GM10847 (cell line): ENCODE results near the gene INTS7.

Source experiments
- POLR2A ChIP-seq: IDR thresholded peaks from 2 replicates; pipeline ENCODE4 v1.6.1; 2011; ENCODE audit not compliant: insufficient read length; ENCODE audit errors: extremely low read depth

The INTS7 gene

DNA sequence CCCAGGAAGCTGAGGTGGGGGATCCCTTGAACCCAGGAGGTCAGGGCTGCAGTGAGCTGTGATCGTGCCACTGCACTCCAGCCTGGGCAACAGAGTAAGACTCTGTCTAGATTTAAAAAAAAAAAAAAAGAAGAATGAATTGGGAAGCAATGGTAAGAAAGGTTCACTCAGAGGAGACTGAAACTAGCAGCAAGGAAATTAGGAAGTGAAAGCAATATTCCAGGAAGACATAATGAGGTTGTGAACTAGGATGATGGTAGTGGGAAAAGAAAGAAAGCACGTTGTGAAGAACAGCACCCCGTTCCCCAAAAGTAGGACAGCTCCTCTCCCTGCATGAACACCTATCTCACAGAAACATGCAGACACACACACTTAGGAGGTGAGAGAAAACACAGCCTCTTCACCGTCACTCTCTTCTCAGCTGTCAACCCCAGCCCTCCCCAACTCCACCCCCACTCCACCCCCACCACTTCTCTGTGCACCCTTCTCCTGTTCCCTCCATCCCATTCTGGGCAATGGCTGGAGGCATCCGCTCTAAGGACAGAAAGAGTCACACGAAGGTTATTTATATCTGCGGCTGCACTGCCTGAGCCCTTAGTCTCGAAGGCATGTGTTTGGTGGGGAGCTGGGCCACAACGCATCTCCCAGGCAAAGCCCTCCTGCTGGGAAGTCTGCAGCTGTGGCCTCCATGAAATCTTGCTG is 103.0 kb downstream of the INTS7 start:
- TF ChIP-seq POLR2A: no peak

DNA sequence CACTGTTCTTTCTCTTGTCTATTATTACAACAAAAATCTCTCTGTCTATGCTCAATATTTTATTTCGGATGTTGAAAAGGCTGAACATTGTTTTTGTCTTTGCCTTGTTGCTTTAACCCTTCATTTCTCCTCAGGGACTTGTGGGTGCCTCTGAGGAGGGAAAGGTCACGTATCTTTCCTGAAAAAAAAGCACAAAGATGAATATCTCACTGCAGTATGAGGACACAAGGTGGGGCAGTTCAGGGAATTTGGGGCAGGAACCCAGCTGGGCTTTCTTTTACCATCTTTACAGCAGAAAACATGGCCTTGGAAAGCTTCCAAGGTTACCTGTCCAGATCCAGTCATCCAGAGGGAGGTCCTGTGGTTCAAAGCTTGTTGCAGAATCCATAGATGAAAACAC is 105.7 kb downstream of the INTS7 start:
- TF ChIP-seq POLR2A: no peak

DNA sequence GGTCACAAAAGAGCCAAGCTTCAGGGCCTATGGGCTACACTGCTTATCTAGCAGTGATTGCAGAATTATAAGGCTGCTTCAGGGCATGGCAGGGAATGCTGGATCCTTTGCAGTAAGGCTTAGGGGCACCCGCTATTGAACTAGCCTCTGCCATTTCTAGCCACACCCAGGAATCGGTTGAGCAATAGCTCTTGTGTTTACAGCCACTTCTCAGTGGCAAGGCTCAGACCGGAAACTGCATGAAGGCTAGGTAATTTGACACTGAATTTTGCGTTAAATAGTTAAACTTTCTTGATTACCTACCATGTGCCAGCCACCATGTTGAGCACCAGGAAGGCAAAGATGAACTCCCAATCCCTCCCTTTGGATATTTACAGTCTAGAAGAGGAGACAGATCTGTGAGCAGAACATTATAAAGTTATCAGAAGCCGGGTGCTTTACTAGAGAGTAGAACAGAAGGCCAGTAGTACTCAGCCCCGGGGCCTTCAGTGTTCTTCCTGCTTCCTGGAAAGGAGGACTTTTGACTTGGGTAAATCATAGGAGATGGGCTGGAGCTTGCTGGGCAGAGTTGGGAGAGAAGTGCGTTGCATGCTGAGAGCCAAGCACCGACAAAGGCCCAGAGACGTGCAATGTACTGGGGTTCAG is 106.2 kb downstream of the INTS7 start:
- TF ChIP-seq POLR2A: no peak

DNA sequence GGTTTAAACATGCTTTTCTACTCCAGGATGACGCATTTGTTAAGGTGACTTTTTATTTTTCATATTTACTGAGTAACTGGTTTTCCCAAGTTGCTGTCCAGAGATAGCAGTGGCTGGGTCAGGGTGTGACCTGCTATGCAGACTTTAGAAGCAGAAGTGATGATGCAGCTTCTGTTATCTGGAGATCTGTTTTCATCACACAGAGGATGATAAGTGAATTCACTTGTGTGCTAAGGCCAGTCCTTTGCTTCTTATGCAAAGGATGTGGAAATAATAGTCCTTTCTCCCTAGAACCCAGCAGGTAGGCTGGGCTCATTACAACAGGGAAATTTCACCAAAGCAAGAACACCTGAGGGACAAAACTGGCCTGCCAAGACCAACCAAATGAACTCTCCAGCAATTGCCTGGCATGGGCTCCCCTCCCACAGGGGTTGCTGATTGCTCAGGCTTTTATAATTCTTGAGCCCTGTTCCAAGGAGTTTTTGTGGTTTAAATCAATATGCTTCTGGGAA is 107.0 kb downstream of the INTS7 start:
- TF ChIP-seq POLR2A: no peak

DNA sequence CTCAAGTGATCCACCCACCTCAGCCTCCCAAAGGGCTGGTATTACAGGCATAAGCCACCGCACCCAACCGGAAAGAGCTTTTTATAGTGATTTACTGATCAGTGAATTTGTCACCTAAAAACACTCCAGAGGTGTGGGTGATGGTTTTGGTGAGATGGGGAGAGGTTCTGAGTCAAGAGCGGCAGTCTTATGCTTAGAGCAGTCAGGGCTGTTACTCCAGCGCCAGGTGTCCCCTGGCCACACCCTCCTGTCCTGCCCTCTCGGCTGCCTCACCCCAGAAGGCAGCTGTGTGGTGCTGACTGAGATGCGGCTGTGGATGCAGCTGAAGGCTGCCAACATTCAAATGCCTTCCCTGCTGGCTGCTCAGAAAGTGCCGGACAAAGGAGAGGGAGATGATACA is 110.3 kb downstream of the INTS7 start:
- TF ChIP-seq POLR2A: no peak

DNA sequence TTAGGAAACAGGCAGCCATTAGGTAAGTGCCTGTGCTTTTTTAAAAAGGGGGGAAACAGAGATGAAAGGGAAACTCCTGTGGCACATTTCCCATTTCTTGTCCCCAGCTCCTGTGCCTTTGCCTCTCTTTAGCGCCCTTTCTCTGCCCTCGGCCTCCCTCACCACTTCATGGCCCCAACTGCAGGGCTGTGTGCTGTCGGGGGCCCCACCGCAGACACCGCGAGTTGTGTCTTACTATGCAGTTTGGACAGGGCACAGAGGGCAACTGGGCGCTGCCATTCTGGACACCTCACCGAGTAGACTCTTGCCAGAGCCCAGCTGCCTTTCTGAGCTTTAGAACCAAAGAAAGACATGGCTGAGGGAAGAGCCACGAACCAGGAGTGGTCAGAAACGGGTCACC is 111.1 kb downstream of the INTS7 start:
- no peak for TF ChIP-seq POLR2A

DNA sequence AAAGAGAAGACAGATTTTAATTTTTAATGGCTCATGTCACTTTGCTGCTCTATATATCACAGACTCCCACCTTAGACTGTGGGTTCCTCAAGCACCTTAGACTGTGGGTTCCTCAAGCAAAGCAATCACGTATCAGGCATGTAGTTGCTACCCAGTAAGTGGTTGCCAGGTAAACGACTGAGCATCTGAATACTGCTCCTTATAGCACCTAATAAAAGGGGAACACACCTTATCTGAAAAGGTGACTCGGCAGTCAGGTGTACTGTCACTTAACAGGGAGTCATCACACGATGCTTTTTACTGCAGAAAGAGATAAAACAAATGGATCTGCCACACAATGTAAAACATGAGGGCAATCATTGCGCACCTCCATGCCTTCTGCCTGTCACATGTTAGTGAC is 112.3 kb downstream of the INTS7 start:
- no peak for TF ChIP-seq POLR2A

DNA sequence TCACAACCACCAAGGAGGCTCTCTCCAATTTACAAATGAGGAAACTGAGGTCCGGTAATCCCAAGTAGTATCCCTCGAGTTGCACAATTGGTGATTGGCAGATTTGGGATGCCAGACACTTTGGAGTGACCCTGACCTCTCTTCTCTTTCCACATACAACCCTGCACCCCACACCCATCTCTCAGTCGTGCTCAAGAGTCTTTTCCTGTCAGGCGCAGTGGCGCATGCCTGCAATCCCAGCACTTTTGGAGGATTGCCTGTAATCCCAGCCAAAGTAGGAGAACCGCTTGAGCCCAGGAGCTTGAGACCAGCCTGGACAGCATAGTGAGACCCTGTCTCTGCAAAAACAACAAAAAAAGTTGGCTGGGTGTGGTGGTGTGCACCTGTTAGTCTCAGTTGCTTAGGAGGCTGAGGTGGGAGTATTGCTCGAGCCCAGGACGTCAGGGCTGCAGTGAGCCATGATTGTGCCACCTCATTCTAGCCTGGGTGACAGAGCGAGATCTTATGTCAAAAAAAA is 113.7 kb downstream of the INTS7 start:
- no peak for TF ChIP-seq POLR2A

DNA sequence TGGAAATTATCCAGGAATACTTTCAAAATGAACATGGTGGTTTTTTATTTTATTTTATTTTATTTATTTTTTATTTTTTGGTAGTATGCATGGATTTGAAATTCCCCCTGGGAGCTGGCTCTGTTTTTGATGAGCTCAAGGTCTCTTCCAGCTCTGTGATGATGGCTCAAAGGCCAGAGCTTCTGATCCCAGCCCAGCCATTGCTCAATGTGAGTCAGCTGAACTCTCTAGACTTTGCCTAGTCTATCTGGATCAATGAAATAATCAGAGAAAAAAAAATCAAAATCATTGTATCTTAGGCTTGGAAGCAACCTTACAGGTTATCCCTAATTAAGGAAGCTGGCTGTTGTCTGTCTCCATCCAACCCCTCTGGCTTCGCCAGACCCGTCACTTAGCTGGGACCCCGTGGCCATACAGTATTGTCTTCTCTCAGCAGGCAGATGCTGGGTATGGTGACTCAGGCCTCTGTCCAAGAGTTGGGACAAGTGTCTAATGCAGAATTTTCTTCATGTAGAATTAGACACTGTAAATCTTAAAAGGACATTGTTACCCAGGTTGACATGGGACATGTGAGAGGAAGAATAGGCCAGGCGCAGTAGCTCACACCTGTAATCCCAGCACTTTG is 114.6 kb downstream of the INTS7 start:
- no peak for TF ChIP-seq POLR2A

DNA sequence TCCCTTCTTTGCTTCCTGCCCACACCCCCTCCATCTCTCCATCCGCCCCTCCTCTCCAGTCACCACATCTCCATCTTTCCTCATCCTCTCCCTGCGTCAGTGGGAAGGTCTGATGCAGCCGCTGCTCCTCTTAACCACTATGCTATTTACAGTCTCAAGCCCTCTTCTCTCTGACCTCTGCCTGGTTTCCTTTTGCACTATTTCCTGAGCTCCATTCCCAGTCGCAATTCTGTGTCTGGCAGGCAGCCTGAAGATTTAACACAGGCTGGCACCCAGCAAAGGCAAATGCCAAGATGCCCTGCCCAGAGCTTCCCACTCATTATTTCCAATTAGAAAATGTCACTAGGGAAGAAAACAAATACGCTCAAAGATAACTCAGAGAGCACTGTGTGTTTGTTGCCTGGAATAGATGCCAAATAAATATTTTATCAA is 115.2 kb downstream of the INTS7 start:
- no peak for TF ChIP-seq POLR2A

DNA sequence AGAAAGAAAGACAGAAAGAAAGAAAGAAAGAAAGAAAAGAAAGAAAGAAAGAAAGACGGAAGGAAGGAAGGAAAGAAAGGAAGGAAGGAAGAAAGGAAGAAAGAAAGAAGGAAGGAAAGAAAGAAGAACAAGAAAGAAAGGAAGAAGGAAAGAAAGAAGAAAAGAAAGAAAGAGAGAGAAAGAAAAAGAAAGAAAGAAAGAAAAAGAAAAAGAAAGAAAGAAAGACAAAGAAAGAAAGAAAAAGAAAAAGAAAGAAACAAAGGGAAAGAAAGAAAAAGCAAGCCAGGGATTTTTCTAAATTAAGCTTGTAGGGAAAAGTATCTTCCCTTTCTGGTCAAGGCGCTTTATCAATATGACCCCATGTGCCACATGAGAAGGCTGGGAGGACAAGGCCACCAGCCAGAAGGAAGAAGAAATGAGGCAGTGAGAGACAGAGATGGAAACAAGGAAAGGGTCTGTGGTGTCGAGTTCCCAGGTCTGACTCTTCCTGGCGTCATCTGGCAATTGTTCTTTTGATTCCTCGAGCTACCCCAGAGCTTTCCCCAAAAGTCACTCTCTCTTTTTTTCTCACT is 116.4 kb downstream of the INTS7 start:
- no peak for TF ChIP-seq POLR2A

DNA sequence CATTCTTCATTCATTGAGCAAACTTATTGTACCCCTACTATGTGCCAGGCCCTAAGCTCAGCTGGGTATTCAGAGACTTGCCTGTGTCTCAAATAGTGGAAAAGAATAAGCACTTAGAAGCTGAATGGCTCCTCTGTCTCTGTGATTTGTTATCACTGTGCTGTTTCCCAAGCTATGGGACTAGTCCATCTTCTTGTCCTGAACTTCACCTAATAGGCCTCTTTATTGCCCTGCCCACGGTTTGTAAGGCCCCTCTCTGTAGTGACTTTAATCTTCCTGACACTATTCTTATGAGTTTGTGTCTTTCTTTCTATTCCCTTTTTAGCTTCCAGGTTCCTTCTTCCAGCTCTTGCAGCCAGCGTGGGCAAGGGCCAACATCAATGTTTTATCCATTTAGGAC is 119.4 kb downstream of the INTS7 start:
- no peak for TF ChIP-seq POLR2A

DNA sequence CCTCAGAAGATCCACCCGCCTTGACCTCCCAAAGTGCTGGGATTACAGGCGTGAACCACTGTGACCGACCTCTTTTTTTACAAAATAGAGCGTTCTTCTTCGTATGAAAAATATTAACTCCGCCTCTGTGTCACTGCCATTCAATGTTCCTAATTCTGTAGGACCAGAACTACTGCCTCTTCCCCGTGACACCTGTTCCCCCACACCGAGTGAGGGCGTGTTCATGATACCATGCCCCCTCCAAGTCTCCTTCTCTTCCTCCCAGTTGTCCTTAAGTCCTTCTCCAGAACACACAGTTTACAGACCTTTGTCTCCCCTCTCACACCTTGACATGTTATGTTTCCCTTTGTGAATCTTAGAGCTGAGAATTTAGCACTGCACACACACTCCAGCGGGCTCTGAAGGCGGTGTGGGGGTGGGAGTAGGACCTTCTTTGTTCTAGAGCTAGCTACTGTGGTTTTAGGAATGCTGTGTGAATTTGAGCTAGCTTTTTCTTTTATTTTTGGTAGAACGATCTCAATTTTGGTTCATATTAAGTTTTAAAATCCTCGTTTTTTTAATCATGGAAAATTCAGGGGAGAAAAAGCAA is 122.4 kb downstream of the INTS7 start:
- no peak for TF ChIP-seq POLR2A

DNA sequence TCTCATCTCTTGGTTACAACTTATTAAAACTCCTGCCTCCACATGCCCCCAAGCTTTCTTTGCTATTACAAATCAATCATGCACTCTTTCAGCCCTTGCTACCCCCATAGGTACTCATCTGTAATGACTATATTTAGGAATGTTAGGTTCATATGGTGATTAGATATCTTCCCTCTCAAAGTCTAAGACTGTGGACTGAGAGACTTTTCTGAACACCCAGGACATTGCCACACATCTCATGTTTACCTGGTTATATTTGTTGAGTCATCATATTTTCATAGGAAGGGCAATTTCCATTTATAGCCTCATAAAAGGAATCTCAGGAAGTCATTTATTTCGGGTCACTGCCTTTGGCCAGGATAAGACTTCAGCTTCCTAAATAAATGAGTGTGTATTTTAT is 123.3 kb downstream of the INTS7 start:
- no peak for TF ChIP-seq POLR2A

DNA sequence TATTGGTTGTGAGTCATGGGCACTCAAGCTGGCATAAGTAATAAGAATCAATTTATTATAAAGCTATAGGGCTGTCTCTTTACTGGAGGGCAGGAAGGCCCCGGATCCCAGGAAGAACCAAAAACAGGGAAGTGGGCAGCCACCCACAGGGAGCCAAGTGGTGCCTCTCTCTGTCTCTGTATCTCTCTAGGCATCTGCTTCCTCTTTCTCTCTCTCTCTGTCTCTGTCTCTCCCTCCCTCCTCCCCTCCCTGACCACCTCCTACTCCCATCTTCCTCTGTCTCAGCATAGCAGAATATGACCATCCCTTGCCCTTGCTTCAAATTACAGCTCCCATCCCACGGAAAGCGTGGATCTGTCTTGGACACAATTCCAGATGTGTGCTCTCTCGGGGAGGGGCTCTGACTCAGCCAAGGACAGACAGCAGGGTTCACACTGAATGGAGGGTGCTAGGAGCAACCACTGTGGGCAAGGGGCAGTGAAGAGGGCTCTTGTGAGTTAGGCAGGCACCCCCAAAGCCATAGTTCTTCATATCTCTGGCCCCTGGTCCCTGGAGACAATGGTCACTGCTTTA is 124.4 kb downstream of the INTS7 start:
- TF ChIP-seq POLR2A: no peak
